Loucy (cell line): ENCODE results near the gene PIP5K1C.

ENCODE experiments used
- H2AFZ ChIP-seq: fragments of 200-600 bp; sonication (generic); 2 replicates; pipeline ENCODE4 v1.6.0; 2016; ENCODE audit warnings: antibody characterized with exemption, mild to moderate bottlenecking, low read length, moderate library complexity
- H3F3A ChIP-seq: fragments of 200-600 bp; 2 replicates; pipeline ENCODE4 v1.6.0; 2016; ENCODE audit warnings: antibody characterized with exemption, low read depth, mild to moderate bottlenecking
- H3K27me3 ChIP-seq: fragments of 200-600 bp; sonication (generic); 2 replicates; pipeline ENCODE4 v1.6.1; 2014; ENCODE audit warnings: low read length, mild to moderate bottlenecking; ENCODE audit not compliant: insufficient read depth, poor library complexity, severe bottlenecking
- H3K36me3 ChIP-seq: fragments of 200-600 bp; sonication (generic); 2 replicates; pipeline ENCODE4 v1.6.1; 2016; ENCODE audit warnings: low read length; ENCODE audit not compliant: insufficient read depth
- H3K4me1 ChIP-seq: fragments of 200-600 bp; sonication (generic); 2 replicates; pipeline ENCODE4 v1.5.1; 2014; ENCODE audit warnings: low read length, mild to moderate bottlenecking; ENCODE audit not compliant: insufficient read depth, poor library complexity, severe bottlenecking
- H3K4me2 ChIP-seq: fragments of 200-600 bp; sonication (generic); 2 replicates; pipeline ENCODE4 v1.6.0; 2014; ENCODE audit warnings: antibody characterized with exemption, low read length, low read depth, mild to moderate bottlenecking; ENCODE audit not compliant: poor library complexity, severe bottlenecking
- H3K4me3 ChIP-seq: fragments of 200-600 bp; sonication (generic); 2 replicates; pipeline ENCODE4 v1.5.1; 2014; ENCODE audit warnings: low read length, mild to moderate bottlenecking, mixed read lengths; ENCODE audit not compliant: poor library complexity, severe bottlenecking
- H3K79me2 ChIP-seq: fragments of 200-600 bp; sonication (generic); 2 replicates; pipeline ENCODE4 v1.6.1; 2014; ENCODE audit warnings: low read length; ENCODE audit not compliant: insufficient read depth
- H3K9ac ChIP-seq: fragments of 200-600 bp; sonication (generic); 2 replicates; pipeline ENCODE4 v1.6.0; 2014; ENCODE audit warnings: mild to moderate bottlenecking, low read depth, low read length, moderate library complexity; ENCODE audit not compliant: poor library complexity, severe bottlenecking
- H3K9me2 ChIP-seq: fragments of 200-600 bp; sonication (generic); replicated peaks from 2 replicates; pipeline ENCODE4 v1.6.1; 2016; ENCODE audit warnings: low read depth, low read length, mixed read lengths
- H3K9me3 ChIP-seq: fragments of 200-600 bp; sonication (generic); 2 replicates; pipeline ENCODE4 v1.6.1; 2014; ENCODE audit warnings: mild to moderate bottlenecking, antibody characterized with exemption, low read length, low read depth; ENCODE audit not compliant: insufficient read depth
- H4K20me1 ChIP-seq: fragments of 200-600 bp; sonication (generic); 2 replicates; pipeline ENCODE4 v1.6.0; 2014; ENCODE audit warnings: antibody characterized with exemption, low read length, mild to moderate bottlenecking; ENCODE audit not compliant: insufficient read depth, poor library complexity, severe bottlenecking
- CTCF ChIP-seq: fragments of 200-600 bp; sonication (generic); conservative IDR thresholded peaks from 2 replicates; pipeline ENCODE4 v1.5.1; 2014; ENCODE audit warnings: mild to moderate bottlenecking, antibody characterized with exemption, low read length
- EZH2phosphoT487 ChIP-seq: fragments of 200-600 bp; IDR thresholded peaks from 2 replicates; pipeline ENCODE4 v1.6.1; 2018; ENCODE audit warnings: antibody characterized with exemption, mild to moderate bottlenecking, moderate library complexity, borderline replicate concordance

PIP5K1C gene

GRCh38 chr19:3612901-3613741, 87.1 kb downstream of the PIP5K1C start:
- Histone ChIP-seq H3K36me3 (peaks cover 7% of the 10 kb centered on the region; the same call in 1 of the 2 replicates), H3K4me2 (no peak overlapping the region), H3K9me3 (no peaks in the 10 kb centered on the region), H3K4me1 (no peaks in the 10 kb centered on the region), H2AFZ (no peak overlapping the region), H3K4me3 (no peak overlapping the region), H3K27me3 (no peaks in the 10 kb centered on the region), H3K79me2 (no peaks in the 10 kb centered on the region), H3F3A (no peaks in the 10 kb centered on the region), H4K20me1 (no peaks in the 10 kb centered on the region), H3K9me2 (no peaks in the 10 kb centered on the region), H3K9ac (no peak overlapping the region)
- TF ChIP-seq CTCF (no peak), EZH2phosphoT487 (no peak)

GRCh38 chr19:3612330-3612729, 87.9 kb downstream of the PIP5K1C start:
- Histone ChIP-seq H3K4me1 (no peaks in the 10 kb centered on the region), H3K9me3 (no peaks in the 10 kb centered on the region), H3K27me3 (no peaks in the 10 kb centered on the region), H2AFZ (no peak overlapping the region), H3K79me2 (no peaks in the 10 kb centered on the region), H3K4me2 (no peak overlapping the region), H3K4me3 (no peak overlapping the region), H3K36me3 (peaks cover 7% of the 10 kb centered on the region; the same call in 1 of the 2 replicates), H4K20me1 (no peaks in the 10 kb centered on the region), H3F3A (no peaks in the 10 kb centered on the region), H3K9me2 (no peaks in the 10 kb centered on the region), H3K9ac (no peak overlapping the region)
- TF ChIP-seq EZH2phosphoT487 (no peak), CTCF (no peak)

- Histone ChIP-seq H3K36me3 (peaks cover 7% of the 10 kb centered on the region; the same call in 1 of the 2 replicates), H3K4me3 (no peak overlapping the region), H3K9me3 (no peaks in the 10 kb centered on the region), H3K4me1 (no peaks in the 10 kb centered on the region), H3K4me2 (no peak overlapping the region), H3F3A (no peaks in the 10 kb centered on the region), H3K27me3 (no peaks in the 10 kb centered on the region), H3K9ac (no peak overlapping the region), H3K79me2 (no peaks in the 10 kb centered on the region), H4K20me1 (no peaks in the 10 kb centered on the region), H2AFZ (no peak overlapping the region), H3K9me2 (no peaks in the 10 kb centered on the region)
- no peak for TF ChIP-seq CTCF
- TF ChIP-seq EZH2phosphoT487 = no peak
These were observed 88.4 kb downstream of the PIP5K1C start for GRCh38 chr19:3611841-3612240.
